Measurements from ENCODE around the gene COG7. TPM values are rescaled to one million over a fixed set of nuclear protein-coding genes. Genes with fewer than 3 reads are reported as not detected.

COG7 gene
- total RNA-seq, 1 donor from 2014 or later: 21.4 TPM

DNA sequence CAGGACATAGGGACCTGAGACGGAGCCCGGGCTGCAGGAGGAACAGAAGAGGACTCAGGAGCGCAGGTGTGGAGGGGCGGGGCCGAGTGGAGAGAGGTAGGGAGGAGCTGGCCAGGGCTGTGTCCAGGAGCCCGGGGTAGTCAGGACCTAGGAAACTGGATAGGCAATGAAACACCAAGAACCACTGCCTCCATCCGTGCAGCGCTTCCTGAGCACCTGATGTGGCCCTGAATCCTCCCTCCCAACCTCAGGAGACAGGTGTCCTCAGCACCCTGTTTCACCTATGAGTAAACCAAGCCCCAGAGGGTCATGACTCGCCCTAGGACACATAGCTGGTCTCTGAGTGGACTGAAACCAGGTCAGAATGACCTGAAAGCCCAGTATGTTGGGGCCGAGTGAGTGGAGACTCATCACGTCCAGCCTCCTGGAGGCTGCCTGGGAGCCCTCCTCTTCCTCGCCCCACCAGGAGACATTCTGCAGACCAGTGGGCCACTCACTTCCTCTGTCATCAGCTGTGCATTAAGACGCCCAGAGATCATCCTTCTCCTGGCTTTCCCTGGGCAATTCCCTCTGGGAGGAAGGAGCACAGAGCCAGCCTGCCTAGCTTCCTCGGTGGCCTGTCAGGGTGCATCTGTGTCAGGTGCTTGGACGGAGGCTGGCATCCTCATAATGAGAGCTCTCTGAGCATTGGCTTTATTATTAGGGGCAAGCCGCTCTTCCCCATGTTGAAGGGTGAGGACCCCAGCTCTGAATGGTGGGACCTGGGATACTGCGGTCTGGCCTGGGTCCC lies 78.1 kb downstream of the COG7 start:
- no peak overlapping the region for H3K4me3 ChIP-seq
- no peaks in the 10 kb centered on the region for H3K4me1 ChIP-seq
- H3K9me3 ChIP-seq: no peaks in the 10 kb centered on the region
- TF ChIP-seq POLR2AphosphoS5 (IDR thresholded peaks at IDR 0.05; ENCODE audit: insufficient read depth in 1 of 2, low read depth in 1 of 2) (no peak), CTCF (IDR thresholded peaks at IDR 0.05) (no peak), POLR2A (IDR thresholded peaks at IDR 0.05) (no peak)
- no peaks in the 10 kb centered on the region for H3K27me3 ChIP-seq
- intact Hi-C loops (cut with DNase I): no loop called here
- no peak overlapping the region for H3K27ac ChIP-seq
- no peaks in the 10 kb centered on the region for H3K36me3 ChIP-seq
- DNase-seq (ENCODE audit: extremely low spot score in 2 of 2): no peak

DNA sequence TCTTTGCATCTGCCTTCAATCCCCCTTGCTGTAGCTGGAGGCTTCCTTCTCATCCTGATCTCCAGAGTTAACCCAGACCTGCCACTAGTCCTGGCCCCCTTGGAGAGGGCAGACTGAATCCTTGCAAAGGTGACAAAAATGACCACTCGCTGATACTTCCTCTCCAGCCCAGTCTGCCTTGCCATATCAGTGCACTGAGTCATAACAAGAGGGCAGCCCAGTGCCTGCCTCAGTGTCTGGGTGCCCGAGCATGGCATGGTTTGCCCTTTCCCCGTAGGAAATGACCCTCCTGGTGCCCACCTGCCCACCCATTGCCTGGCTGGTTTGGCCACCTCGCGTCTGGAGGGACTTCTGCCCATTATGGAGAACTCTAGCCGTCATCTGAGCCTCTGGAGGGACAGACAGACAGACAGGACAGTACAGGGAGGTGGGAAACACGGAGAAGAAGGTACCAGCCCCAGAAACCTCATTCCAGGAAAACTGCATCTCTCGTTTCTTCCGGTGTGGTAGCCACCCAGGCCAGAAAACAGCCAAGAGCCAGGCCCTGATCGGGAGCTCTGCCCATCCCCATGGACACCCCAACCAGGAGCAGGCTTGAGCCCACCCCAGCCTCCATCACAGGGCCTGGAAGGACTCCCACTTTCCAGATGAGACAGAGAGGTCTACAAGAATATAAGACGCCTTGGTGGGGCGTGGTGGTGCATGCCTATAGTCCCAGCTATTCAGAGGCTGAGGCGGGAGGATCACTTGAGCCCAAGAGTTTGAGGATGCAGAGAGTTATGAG lies 79.4 kb downstream of the COG7 start:
- Histone ChIP-seq H3K4me3 (no peak overlapping the region), H3K36me3 (no peaks in the 10 kb centered on the region), H3K9me3 (no peaks in the 10 kb centered on the region), H3K27me3 (no peaks in the 10 kb centered on the region), H3K27ac (no peak overlapping the region), H3K4me1 (no peaks in the 10 kb centered on the region)
- intact Hi-C loops (cut with DNase I): no loop called here
- TF ChIP-seq CTCF (IDR thresholded peaks at IDR 0.05) (no peak), POLR2A (IDR thresholded peaks at IDR 0.05) (no peak), POLR2AphosphoS5 (IDR thresholded peaks at IDR 0.05; ENCODE audit: insufficient read depth in 1 of 2, low read depth in 1 of 2) (no peak)
- no peak for DNase-seq (ENCODE audit: extremely low spot score in 2 of 2)

GRCh38 chr16:23371368-23371767 lies 81.6 kb downstream of the COG7 start:
- intact Hi-C loops (cut with DNase I): no loop called here
- no peaks in the 10 kb centered on the region for H3K4me1 ChIP-seq
- no peak overlapping the region for H3K4me3 ChIP-seq
- TF ChIP-seq CTCF (IDR thresholded peaks at IDR 0.05) (no peak), POLR2AphosphoS5 (IDR thresholded peaks at IDR 0.05; ENCODE audit: insufficient read depth in 1 of 2, low read depth in 1 of 2) (no peak), POLR2A (IDR thresholded peaks at IDR 0.05) (no peak)
- no peaks in the 10 kb centered on the region for H3K27me3 ChIP-seq
- H3K27ac ChIP-seq: no peak overlapping the region
- H3K36me3 ChIP-seq: no peaks in the 10 kb centered on the region
- H3K9me3 ChIP-seq: no peaks in the 10 kb centered on the region
- no peak for DNase-seq (ENCODE audit: extremely low spot score in 2 of 2)

DNA sequence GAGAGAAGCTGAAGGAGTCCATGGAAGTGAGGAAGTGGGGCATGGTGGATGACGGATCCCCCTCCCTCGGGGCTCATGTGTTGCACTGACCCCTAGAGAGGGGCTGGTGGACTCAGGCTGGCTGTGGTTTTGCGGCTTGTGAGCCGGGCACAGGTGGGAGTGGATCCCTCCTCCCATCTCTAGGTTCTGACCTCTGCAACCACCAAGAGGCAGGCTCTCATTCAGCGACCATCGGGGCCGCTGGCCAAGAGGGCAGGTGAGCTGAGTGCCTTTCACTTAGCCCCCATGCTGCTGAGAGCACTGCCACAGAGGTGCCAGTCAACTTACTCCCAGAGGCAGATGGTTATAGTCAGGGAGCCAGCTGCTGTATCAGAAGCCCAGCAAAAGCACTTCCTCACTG lies 83.6 kb downstream of the COG7 start:
- Histone ChIP-seq H3K36me3 (no peaks in the 10 kb centered on the region), H3K4me1 (no peaks in the 10 kb centered on the region), H3K4me3 (no peak overlapping the region), H3K27me3 (no peaks in the 10 kb centered on the region), H3K27ac (no peak overlapping the region), H3K9me3 (no peaks in the 10 kb centered on the region)
- intact Hi-C loops (cut with DNase I): no loop called here
- TF ChIP-seq POLR2AphosphoS5 (IDR thresholded peaks at IDR 0.05; ENCODE audit: insufficient read depth in 1 of 2, low read depth in 1 of 2): no peak
- no peak for TF ChIP-seq POLR2A (IDR thresholded peaks at IDR 0.05)
- TF ChIP-seq CTCF (IDR thresholded peaks at IDR 0.05): no peak
- no peak for DNase-seq (ENCODE audit: extremely low spot score in 2 of 2)

- Histone ChIP-seq H3K9me3 (no peaks in the 10 kb centered on the region), H3K27me3 (no peaks in the 10 kb centered on the region), H3K4me1 (no peaks in the 10 kb centered on the region), H3K4me3 (no peak overlapping the region), H3K36me3 (no peaks in the 10 kb centered on the region), H3K27ac (no peak overlapping the region)
- no peak for TF ChIP-seq POLR2A (IDR thresholded peaks at IDR 0.05)
- no peak for TF ChIP-seq POLR2AphosphoS5 (IDR thresholded peaks at IDR 0.05; ENCODE audit: insufficient read depth in 1 of 2, low read depth in 1 of 2)
- TF ChIP-seq CTCF (IDR thresholded peaks at IDR 0.05): no peak
- intact Hi-C loops (cut with DNase I): no loop called here
- DNase-seq (ENCODE audit: extremely low spot score in 2 of 2): no peak
Measured at GRCh38 chr16:23368469-23368868, 84.5 kb downstream of the COG7 start.

All from vagina (tissue), 2 donors.